Measurements from ENCODE around the gene MICALL2.

Gene MICALL2

GRCh38 chr7:1492640-1493039 is 33.4 kb upstream of the MICALL2 start:
- no peak for DNase-seq

- no peak for DNase-seq
These were observed 33.0 kb upstream of the MICALL2 start for GRCh38 chr7:1492221-1492620.

- DNase-seq = no peak
These were observed 31.6 kb upstream of the MICALL2 start for GRCh38 chr7:1490837-1491236.

- DNase-seq = no peak
These were observed 30.1 kb upstream of the MICALL2 start for GRCh38 chr7:1489336-1489735.

- no peak for DNase-seq
These were observed 28.7 kb upstream of the MICALL2 start for GRCh38 chr7:1488016-1488415.

GRCh38 chr7:1487466-1487865 is 28.2 kb upstream of the MICALL2 start:
- DNase-seq = no peak

- no peak for DNase-seq
These were observed 27.3 kb upstream of the MICALL2 start for GRCh38 chr7:1486571-1486970.

GRCh38 chr7:1485156-1485555 is 25.9 kb upstream of the MICALL2 start:
- no peak for DNase-seq

GRCh38 chr7:1484569-1484968 is 25.3 kb upstream of the MICALL2 start:
- no peak for DNase-seq

- no peak for DNase-seq
These were observed 24.6 kb upstream of the MICALL2 start for GRCh38 chr7:1483536-1484505.

GRCh38 chr7:1483079-1483478 is 23.8 kb upstream of the MICALL2 start:
- DNase-seq = no peak

GRCh38 chr7:1481300-1481699 is 22.0 kb upstream of the MICALL2 start:
- no peak for DNase-seq

- no peak for DNase-seq
These were observed 21.4 kb upstream of the MICALL2 start for GRCh38 chr7:1480670-1481069.

GRCh38 chr7:1479287-1479686 is 20.0 kb upstream of the MICALL2 start:
- no peak for DNase-seq

GRCh38 chr7:1478480-1478879 is 19.2 kb upstream of the MICALL2 start:
- no peak for DNase-seq

- no peak for DNase-seq
These were observed 17.6 kb upstream of the MICALL2 start for GRCh38 chr7:1476859-1477258.

- DNase-seq = no peak
These were observed 16.7 kb upstream of the MICALL2 start for GRCh38 chr7:1475991-1476390.

GRCh38 chr7:1475393-1475792 is 16.1 kb upstream of the MICALL2 start:
- DNase-seq = no peak

GRCh38 chr7:1474736-1475135 is 15.5 kb upstream of the MICALL2 start:
- DNase-seq = no peak

- DNase-seq = peak; percentile 96
These were observed 14.7 kb upstream of the MICALL2 start for GRCh38 chr7:1473864-1474512.

- DNase-seq = no peak
These were observed 11.6 kb upstream of the MICALL2 start for GRCh38 chr7:1470901-1471300.

GRCh38 chr7:1468643-1469298 is 9.5 kb upstream of the MICALL2 start:
- no peak for DNase-seq

GRCh38 chr7:1468203-1468602 is 8.9 kb upstream of the MICALL2 start:
- no peak for DNase-seq
